Gastrocnemius medialis (tissue), 4 donors: ENCODE data around the gene ATF6B.

Source experiments
- POLR2A ChIP-seq, 2 donors: fragments of 450-650 bp; IDR thresholded peaks; one replicate each; pipeline ENCODE4 v1.6.1; 2017; ENCODE audit warnings: antibody characterized with exemption in 2 of 2, mild to moderate bottlenecking in 2 of 2, moderate library complexity in 2 of 2
- TF ChIP-seq, protein P1 (sequence below), 5 experiments: fragments of 450-650 bp in 3 of 5; fragments of 200-600 bp in 2 of 5; sonication (generic) in 2 of 5; IDR thresholded peaks in 4 of 5; conservative IDR thresholded peaks in 1 of 5; 1 replicate in 4 of 5; 2 replicates in 1 of 5; pipeline ENCODE4 v1.5.1; 2016 to 2019; ENCODE audit warnings: antibody characterized with exemption in 5 of 5, mild to moderate bottlenecking in 3 of 5, moderate library complexity in 3 of 5

GRCh38 chr6:32177183-32177787 lies 49.2 kb upstream of the ATF6B start:
- TF ChIP-seq, protein P1, sequence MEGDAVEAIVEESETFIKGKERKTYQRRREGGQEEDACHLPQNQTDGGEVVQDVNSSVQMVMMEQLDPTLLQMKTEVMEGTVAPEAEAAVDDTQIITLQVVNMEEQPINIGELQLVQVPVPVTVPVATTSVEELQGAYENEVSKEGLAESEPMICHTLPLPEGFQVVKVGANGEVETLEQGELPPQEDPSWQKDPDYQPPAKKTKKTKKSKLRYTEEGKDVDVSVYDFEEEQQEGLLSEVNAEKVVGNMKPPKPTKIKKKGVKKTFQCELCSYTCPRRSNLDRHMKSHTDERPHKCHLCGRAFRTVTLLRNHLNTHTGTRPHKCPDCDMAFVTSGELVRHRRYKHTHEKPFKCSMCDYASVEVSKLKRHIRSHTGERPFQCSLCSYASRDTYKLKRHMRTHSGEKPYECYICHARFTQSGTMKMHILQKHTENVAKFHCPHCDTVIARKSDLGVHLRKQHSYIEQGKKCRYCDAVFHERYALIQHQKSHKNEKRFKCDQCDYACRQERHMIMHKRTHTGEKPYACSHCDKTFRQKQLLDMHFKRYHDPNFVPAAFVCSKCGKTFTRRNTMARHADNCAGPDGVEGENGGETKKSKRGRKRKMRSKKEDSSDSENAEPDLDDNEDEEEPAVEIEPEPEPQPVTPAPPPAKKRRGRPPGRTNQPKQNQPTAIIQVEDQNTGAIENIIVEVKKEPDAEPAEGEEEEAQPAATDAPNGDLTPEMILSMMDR (IDR thresholded peaks at IDR 0.05 in 4 of 5, conservative IDR thresholded peaks at IDR 0.05 in 1 of 5) = no peak
- TF ChIP-seq POLR2A (IDR thresholded peaks at IDR 0.05) = peak; percentile 19 to 48
